Vein endothelial cell (primary cell): ENCODE results near the gene TDRD7. TPM values are rescaled to one million over a fixed set of nuclear protein-coding genes. Genes with fewer than 3 reads are reported as not detected.

Experiments used
- small RNA-seq: library from RNA; depleted of rRNA; stranded (forward); fragments of <200 nt; gene quantifications from one replicate; pipeline ENCODE3, GENCODE V24; 2012
- total RNA-seq: library from RNA; depleted of rRNA; stranded (reverse); fragments of >200 nt; gene quantifications from 2 replicates; pipeline ENCODE4 v1.2.3, GENCODE V29; 2012

Gene TDRD7
- total RNA-seq: 14.6 and 14.7 TPM in 2 replicates

GRCh38 chr9:97411789-97412625 lies at the start of gene TDRD7:
TDRD7 (plus strand) TSS chr9:97412096; CDS start chr9:97428466, 16,370 bp downstream.

GRCh38 chr9:97501177-97501971 lies 89.5 kb downstream of the TDRD7 start, which contains the start of gene TMOD1:
TMOD1 (plus strand) TSS chr9:97501666; CDS start chr9:97524189, 22,523 bp downstream.

Small RNA genes lying within 50 kb of the gene (small RNA-seq; reads per million reads assigned to genes)
- gene MIR1302-8: not detected

Other genes starting within 250 kb of the TDRD7 start
- 2.2 and 2.9 TPM in 2 replicates for gene CCDC180, start 104.4 kb upstream of the TDRD7 start, total RNA-seq
- gene TMOD1, start 89.6 kb downstream of the TDRD7 start, total RNA-seq: 1.1 and 2.0 TPM in 2 replicates
- 11.0 and 12.7 TPM in 2 replicates for gene TSTD2, start 221.3 kb downstream of the TDRD7 start, total RNA-seq
- gene NCBP1, start 221.7 kb downstream of the TDRD7 start, total RNA-seq: 38.2 and 41.7 TPM in 2 replicates